ENCODE measurements around the gene PCDH9.

The PCDH9 gene

DNA sequence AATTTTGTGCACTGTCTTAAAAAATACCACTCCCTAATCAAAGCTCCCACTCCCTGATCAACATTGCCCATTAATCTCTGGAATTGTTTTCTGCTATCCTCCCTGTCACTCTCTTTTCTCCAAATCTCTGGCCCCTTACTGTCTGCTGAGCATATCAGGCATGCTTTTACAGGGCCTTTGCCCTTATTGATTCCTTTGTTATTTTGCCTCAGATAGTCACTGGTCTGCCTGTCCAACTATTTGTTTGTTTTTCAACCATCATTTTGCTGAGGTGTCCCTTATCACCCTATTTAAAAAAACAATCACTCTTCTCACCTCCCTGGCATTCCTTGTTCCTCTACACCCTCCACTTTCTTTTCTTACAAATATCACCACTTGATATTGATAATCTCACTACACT, 153.0 kb downstream of the PCDH9 start:
- FAIRE-seq: no peak

DNA sequence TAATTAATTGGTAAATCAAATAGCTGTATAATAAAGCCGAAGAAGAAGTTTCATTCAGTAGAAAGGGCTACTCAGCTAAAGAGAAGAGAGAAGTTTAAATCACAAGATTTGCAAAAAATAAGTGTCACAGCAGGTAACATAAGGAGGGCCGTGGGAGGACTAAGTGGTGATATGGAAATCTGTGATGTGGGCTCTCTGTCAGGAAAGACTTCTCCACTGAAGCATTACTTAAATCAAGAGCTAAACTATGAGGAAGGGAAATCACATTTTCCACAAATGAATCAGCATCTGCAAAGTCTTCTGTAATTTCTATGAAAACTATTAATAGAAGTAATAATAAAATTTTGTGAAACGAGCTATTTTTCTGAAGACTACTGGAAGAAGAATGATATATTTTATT, 153.8 kb downstream of the PCDH9 start:
- no peak for FAIRE-seq

DNA sequence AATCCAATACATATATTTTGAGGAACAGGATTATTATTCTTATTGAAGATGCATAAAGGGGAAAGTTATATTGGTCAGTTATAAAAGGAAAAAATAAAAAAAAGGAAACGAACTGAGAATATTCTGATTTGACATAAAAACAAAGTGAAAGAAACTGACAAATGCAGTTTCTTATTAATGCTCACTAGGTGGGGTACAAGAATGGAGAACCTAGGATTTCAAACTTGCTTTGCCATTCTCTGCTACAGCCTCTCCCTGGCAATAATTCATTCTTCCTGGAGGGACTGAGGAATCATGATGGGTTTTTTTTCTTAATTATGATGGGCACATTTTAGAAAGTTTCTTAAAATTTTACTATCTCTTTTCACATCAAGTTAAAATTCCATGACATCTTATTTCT, 154.9 kb downstream of the PCDH9 start:
- no peak for FAIRE-seq

DNA sequence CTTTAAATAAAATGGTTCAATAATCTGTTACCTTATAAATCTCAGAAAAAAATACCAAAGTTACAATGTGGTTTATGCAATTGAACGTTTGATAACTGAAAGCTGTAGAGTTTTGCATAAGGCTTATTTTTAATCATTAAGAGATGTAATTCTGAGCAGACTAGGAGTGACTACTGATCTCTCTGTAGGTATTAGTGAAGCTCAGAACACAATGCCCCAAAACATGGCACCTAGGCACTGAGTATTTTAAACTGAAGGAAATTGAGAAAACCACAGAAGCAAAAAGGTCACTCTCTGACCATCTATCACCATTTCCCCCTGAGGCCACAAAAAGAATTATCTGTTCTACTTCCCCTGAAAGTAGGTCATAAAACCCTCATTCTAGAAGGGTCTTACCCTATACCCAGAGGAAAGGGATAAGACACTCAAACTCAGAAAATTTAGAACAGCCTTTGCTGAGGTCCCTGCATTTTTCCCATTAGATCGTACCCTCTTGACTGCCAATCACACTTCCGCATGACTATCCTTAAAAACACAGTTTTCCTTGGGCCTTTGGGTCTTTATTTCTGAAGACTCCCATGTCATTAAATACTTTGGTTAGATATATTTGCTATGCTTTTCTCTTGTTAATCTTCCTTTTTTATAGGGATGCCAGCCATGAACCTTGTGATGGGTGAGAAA, 158.1 kb downstream of the PCDH9 start:
- FAIRE-seq: no peak

DNA sequence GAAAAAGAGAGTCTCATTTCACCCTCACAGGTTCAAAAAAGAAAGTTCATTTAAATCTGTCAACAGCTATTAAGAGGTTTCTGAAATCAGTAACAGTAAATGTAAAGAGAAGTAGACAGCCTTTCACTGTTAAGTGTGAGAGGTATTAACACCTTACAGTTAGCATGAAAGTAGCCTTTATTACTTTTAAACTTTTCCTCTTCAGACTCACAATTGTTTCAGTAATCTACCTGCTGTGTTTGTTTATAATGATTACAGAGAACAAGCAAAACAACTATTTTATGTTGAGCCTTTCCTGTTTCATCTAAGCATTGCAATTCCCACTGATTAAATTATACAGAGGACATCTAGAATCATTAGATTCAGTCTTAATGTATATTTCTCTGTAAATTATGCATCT, 159.8 kb downstream of the PCDH9 start:
- FAIRE-seq: no peak

DNA sequence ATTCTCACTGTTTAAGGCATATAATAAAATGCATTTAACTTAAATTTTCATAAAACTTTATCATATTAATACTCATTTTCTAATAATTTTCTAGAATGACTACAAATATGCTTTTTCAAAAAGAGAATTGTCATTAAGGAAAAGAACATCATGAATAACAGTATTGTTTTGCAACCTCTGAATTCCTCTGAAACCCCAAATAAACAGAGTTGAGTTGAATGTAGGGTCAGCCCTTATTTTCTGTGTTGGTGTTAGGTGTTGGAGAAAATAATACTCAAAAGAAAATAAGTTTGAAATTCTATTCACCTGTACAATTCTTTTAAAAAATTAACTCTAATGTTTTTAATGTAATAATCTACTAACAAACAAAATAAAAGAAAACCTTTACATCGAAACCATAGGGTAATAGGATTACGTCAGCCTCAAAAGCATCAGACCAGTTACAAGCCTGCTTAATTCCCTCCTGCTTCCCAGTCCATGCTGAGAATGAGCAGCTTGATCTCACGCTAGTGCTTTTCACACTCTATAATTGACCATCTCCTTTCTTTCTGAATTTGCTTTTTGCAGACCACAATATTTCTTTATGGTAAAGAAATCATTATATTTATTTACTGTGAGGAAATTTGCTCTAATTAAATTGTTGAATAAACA, 160.9 kb downstream of the PCDH9 start:
- FAIRE-seq: no peak

DNA sequence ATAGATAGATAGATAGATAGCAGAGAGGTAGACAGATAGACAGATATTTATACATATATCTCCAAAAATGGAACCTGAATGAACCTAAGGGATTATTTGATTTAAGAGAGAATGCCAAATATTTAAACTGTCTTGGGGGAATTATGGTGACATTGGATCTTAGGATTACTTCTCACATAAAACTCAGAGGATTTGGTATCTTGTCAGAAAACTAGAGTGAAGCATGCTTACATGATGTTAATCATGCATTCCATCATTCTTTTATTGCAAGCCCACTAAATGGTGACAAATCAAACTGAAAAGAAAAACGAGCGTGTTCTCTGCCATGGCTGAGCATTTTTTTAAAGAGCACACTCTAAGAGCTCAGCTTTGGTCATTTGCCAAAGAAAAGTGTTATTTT, 165.2 kb downstream of the PCDH9 start:
- FAIRE-seq: no peak

DNA sequence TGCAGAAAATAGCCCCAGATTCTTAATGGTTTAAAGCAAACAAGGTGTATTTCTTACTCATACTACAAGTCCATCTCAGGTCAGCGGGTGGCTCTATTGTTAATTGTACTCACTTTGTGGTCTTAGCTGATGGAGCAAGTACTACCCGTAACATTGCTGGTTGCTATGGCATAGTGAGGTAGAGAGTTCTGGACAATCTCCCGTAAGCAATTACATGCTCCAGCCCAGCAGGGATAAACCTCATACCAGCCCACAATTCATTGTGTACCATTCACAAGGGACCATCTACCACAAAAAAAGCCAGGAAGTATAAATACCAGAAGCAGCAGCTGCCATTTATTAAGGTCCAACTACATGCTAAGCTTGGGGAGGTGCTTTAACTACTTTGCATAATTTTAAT, 167.1 kb downstream of the PCDH9 start:
- FAIRE-seq: no peak

DNA sequence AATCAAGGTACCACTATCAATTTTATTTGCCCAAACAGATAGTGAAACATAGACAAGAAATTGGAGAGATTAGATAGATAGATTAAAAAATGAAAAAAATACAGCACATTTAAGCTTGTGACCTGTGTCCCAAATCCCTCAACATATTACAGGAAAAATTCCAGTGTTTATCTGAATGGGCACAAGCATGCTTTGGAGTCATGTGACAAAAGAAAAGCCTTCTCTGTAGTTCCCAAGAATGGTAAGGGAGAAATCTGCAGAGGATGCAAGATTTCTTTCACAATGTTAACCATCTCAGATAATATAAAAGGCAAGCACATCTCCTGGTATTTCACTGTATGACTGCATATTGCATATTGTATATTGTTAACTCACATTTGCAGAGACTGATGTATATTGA, 168.0 kb downstream of the PCDH9 start:
- FAIRE-seq: no peak

DNA sequence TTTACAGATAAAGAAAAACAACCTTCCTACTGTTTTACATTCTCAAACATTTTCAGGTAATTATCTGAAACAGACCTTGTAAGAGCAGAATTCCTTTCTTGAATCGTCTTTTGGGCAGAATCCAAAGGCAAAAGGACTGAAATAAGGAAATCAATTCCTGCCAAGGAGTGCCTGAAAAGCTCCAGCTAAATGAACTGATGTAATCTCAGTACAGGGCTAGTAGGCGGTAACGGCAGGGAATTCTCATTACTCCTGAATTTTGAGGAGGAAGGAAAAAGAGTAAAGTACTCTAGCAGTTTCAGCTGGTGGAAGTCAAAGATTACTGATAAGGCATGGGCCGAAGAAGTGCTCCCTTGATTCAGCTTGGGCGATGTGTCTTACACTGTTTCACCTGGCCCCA, 168.4 kb downstream of the PCDH9 start:
- no peak for FAIRE-seq

DNA sequence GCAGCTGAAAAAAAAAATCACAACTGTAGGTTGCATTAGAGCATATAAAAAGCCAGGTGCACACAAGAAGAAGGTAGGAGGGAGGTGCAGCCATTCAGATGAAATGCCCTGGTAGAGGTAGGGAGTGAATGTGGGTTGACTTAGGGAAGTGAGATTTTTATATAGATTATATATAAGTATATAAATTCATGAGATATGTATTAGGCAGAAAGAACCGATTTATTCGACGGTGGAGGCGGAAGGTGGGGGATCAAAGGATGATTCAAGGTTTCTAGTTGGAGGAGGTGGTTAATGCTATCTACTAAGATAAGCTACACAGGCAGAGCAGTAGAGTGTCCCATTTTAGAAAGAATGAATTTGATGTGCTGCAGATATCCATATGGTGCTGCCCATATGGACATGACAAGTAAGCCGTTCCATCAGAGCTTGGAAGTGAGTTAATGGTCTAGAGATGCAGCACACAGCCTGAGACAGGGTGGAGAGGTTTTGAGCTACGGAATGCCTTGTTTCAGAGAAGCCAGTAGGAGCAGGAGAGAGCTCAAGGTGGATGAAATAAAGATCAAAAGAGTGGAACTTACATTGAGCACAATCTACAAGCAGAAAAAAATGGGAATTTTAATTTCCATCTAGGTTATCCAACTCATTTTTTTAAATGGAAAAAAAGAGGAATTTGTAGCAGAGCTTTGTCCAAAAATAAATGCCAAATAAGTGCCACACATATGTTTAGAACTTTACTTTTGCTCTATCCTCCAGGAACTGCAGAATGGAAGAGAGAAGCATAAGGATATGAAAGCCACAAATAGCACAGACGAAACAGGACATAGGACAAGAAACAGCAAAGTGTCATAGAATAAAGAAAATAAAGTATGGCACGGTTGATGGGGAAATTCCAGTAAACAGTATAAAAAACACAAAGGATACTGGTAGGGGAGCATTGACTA, 177.3 kb downstream of the PCDH9 start:
- FAIRE-seq: no peak

DNA sequence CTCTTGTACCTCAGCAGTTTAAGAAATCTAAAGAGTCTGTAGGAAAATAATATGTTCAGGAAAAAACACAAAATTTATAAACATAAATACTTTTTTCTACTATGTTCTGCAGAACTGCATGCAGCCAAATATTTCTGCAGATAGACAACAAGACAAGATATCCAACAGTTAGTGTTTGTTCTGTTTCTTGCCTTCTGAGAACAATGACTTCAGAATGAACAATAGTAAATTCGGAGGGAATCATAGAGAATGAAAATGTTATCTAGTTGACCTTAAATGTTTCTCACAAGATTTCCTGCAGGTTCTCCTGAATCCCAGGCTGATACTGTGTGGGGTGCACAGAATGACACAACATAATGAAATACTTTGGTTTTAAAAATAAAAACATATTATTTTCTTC, 180.4 kb downstream of the PCDH9 start:
- FAIRE-seq: no peak

DNA sequence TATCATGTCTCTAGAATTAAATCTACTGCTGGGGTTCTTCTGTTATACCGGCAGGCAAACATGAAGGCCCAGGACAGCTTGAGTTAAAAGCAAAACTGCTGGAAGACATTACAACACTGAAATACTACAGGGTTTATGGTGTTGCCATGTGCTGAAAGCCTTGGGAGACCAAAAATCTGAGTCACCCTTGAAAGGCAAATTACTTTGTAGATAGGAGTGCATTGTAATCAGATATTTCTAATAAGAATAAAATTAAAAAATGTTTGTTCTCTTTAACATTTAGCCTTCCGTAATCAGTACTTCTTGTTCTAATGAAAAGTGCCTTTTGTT, 181.3 kb downstream of the PCDH9 start:
- FAIRE-seq: no peak

DNA sequence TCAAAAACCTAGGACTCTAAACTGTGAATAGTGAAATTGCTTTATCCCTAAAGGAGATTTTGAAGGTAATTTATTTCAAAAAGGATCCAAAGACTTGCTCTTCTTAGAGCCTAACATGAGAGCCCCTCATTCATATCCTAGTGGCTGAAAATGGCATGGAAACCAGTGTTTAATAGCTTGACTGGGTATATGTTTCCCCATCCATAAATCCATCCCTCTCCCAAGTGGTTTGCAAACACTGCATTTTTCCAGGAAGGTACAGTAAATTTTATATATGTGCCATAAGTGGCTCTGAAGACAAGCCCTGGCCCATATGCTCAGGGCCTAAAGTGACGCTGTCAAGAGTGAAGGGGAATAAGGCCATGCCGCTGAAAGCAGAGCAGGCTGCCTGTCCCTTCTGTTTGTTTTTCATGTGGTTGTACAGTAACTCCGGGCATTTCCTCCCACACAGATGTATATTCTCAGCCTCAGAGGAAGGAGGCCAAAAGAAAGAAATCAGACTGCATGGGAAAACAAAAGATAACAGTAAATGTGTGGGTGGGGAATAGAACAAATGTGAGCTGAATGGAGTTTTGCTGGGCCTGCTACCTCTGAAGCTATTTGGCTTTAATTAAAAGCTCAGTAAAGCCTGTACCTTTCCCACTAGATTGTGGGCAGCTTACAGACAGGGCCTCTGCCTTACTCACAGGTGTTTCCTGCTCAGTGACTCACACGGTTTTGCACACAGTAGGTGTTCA, 181.9 kb downstream of the PCDH9 start:
- FAIRE-seq: no peak

DNA sequence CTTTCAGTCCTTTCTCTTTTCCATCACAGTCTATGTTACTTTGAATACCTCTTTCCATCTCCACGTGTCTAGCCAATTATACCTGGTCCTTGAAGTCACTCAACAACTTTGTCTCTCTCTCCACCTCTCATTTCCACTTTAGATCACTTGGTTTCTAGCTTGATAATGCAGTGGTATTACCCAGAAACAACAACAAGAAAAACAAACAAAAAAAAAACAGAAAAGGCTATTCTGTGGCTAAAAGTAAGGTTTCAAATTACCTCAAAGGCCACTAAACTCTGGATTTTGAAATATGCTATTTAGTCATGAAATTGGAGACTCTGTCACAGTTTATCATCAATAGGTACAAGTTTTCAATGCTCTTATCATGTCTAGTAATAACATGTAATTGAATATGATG, 184.8 kb downstream of the PCDH9 start:
- no peak for FAIRE-seq

DNA sequence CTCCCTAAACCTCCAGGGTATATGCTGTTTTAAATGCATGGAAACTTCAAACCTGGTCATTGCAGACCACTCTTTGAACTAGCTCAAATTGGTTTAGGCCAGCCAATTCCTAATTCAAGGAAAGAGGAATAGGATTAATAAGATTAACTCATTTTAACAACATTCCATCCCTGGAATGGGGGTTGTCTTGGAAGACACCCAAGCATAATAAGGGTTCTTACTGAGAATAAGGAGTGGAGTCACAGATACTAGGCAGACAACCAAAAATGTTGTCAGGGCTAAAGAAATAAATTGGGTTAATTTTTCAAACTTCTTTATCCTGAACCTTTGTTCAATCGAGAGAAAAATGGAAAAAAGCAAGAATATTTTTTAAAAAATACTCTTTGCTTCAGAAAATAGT, 186.2 kb downstream of the PCDH9 start:
- FAIRE-seq: no peak

DNA sequence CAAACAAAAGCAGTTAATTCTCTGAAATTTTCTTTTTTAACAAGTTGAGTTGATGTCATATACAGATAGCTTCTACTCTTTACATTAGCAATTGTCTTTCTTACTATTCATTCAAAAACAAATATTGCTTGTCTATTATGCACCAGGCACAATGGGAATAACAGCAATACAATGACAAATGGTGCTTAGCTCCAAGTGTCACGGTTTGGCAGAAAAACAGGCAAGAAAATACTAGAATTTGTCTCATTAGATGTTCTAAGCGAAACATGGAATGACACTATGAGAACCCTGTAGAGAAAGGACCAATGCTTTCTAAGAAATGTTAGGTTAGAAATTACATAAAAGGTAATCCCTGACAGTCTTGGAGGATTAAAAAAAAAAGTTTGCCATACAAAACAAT, 187.6 kb downstream of the PCDH9 start:
- no peak for FAIRE-seq

DNA sequence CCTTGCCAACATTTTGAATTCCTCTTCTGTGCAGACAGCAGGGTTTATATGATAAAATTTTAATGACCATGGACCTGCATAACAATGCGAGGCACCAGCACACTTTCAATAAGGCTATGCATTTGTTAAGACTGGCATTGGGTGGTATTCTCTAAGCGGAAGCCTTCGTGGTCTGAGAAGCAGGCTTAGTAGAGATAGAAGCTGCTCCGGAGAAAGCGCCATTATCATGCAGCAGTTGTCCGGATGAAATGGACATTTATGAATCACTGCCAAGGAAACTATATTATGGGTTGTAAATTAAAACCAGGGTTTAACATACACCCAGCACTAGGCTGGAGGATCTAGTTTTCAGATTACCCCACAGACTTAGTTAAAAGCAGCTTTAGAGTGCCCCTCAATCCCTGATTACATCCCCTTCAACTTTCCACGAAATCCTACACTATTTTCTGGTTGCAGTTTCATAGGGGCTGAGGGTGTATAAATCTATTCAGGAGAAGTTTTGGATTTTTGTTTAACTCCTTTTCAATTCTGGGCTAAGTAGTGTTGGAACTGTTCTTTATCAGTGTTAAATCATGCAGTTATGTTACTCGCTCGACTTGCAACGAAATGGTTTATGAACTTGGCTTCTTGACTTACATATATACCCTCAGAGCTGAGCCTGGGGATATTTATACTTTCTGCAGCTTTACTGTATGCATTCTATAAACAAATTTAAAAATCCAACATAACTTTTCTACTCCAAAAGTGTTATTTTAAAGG, 193.3 kb downstream of the PCDH9 start:
- FAIRE-seq: no peak

DNA sequence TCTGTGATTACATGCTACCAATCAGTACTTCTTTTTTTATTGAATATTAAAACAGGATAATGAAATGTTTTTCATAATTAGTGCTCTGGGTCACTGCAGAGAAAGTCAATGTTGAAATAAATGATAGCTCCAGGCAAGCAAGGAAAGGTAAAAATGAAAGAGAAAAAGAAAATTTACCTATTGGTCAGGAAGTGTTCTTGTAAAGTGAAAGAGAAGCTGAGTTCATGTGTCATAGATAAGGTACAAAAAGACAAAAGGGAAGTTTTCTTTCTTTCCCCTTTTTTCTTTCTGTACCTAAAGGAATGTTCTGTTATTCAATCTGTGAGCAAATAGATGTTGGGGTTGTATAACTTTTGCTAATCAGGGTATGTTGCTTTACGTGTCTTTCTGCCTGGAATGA, 197.0 kb downstream of the PCDH9 start:
- FAIRE-seq: no peak

DNA sequence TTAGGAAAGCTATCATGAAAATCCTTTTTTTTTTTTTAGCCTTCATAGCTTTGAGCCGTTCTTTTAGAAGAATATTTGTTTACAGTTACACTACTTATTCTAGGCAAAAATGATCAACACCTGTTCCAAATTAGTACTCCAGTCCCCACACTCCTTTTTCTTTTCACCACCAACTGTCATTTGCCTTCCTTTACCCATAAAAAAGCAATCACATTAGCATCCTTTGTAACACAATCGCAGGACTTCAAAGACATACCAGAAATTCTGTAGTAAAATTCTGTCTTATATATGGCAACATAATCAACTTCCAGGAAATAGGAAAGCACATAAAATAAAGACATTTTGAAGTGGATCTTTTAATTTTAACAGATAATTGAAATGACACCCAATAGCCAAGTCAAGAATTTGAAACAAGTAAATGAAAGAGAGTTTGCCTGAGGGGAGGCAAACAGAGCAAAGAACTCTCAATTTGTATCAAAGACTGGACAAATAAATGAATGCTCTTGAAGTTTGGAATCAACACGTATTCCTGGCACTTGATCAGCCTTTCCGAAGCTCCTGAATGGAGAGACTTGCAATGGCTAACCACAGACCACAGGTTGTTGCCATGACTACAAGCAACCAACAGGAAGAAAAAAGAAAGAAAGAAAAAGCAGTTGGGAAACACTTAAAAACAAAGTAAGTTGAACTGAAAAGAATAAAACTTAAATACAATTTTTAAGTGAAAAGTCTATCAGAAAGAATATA, 206.8 kb downstream of the PCDH9 start:
- FAIRE-seq: no peak

DNA sequence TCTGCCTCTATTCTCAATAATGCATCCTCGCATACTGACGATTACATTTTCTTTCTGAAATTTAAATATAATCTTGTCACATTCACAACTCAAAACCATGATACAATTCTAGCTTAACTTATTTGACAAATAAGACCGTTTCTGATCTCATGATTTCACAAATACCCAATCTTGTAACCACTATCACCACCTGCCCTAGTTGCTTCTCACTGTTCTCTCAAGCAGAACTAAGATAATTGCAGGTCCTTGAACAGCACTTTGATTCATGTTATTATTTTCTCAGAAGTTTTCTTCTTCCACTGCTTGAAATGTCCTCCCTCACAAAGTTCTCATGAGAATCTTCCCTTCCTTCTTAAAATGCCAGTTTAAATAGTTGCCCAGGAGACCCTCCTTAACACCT, 211.4 kb downstream of the PCDH9 start:
- FAIRE-seq: no peak

DNA sequence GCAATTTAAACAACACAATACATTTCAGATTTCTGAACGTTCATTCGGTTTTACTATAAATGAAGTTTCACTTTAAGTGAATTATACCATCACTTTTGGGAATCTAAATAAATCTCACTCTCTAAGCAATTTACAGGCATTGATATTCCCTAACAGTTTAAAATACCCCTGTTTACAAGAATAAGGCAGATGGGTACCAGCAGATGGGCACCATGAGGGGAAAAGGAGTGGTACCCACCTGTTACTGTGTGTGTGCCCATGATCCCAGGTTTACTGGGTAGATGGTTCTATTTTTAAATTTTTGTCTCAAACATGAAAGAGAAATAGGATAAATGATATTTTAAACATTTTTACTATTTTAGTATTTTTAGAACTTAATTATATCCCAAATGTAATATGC, 212.9 kb downstream of the PCDH9 start:
- FAIRE-seq: no peak
